Lower lobe of right lung (tissue), 2 donors: ENCODE measurements around the gene MYH15. TPM values are rescaled to one million over a fixed set of nuclear protein-coding genes. Genes with fewer than 3 reads are reported as not detected.

Experiments used
- ATAC-seq, 2 donors: fragments of 200-7000 bp; cut with Tn5 transposase; one replicate each; pipeline ENCODE4 v1.9.1; 2020 to 2022; ENCODE audit warnings: mild to moderate bottlenecking in 2 of 2, moderate library complexity in 2 of 2
- DNase-seq: peaks from one replicate; pipeline ENCODE4 v3.0.0-alpha.2; 2020
- H3K27ac ChIP-seq: fragments of 200-600 bp; one replicate; pipeline ENCODE4 v1.8.0; 2022
- H3K27me3 ChIP-seq: fragments of 200-600 bp; one replicate; pipeline ENCODE4 v1.8.0; 2022; ENCODE audit warnings: low read depth
- H3K36me3 ChIP-seq: fragments of 200-600 bp; one replicate; pipeline ENCODE4 v1.8.0; 2022; ENCODE audit warnings: mild to moderate bottlenecking
- H3K4me1 ChIP-seq: fragments of 200-600 bp; one replicate; pipeline ENCODE4 v1.8.0; 2022
- H3K4me3 ChIP-seq: fragments of 200-600 bp; one replicate; pipeline ENCODE4 v1.8.0; 2022; ENCODE audit warnings: mild to moderate bottlenecking
- H3K9me3 ChIP-seq: fragments of 200-600 bp; one replicate; pipeline ENCODE4 v1.8.0; 2022
- CTCF ChIP-seq: fragments of 200-600 bp; IDR thresholded peaks from one replicate; pipeline ENCODE4 v1.8.0; 2022; ENCODE audit warnings: antibody characterized with exemption, mild to moderate bottlenecking
- intact Hi-C: fragments of 100-400 bp; cut with DNase I; formaldehyde crosslinking; loops from one replicate; pipeline ENCODE4 v1.11.0; 2022
- total RNA-seq: library from RNA; stranded (reverse); fragmentation: NEBNext Ultra II Directional; extraction: Animal tissue kit (Norgen Biotek cat#: 25700); gene quantifications from one replicate; pipeline ENCODE4 v1.2.1, GENCODE V29; 2021
- donor health status: DM: no; HTN: yes; CAD: no; lungs with severe emphysema.

The MYH15 gene
- total RNA-seq, 1 donor from 2014 or later, result 1.0 TPM

- no peaks in the 10 kb centered on the region for H3K9me3 ChIP-seq
- intact Hi-C loops, result loop anchor here (5.0 kb wide), 1 partner anchor 66 kb away; no protein-coding TSS in a partner anchor
- H3K4me3 ChIP-seq, result no peak overlapping the region
- TF ChIP-seq CTCF, result no peak
- H3K36me3 ChIP-seq, result no peaks in the 10 kb centered on the region
- H3K4me1 ChIP-seq, result no peaks in the 10 kb centered on the region
- ATAC-seq (no peak), DNase-seq (no peak)
- no peaks in the 10 kb centered on the region for H3K27me3 ChIP-seq
- no peak overlapping the region for H3K27ac ChIP-seq
These were observed 24.1 kb downstream of the MYH15 start for GRCh38 chr3:108486338-108486737.

- Histone ChIP-seq H3K9me3 (no peaks in the 10 kb centered on the region), H3K4me3 (no peak overlapping the region), H3K27me3 (no peaks in the 10 kb centered on the region), H3K4me1 (no peaks in the 10 kb centered on the region), H3K36me3 (no peaks in the 10 kb centered on the region), H3K27ac (no peak overlapping the region)
- TF ChIP-seq CTCF, result no peak
- no peak for DNase-seq
- ATAC-seq, result no peak
- intact Hi-C loops, result loop anchor here (5.0 kb wide), 1 partner anchor 67 kb away; no protein-coding TSS in a partner anchor
These were observed 25.2 kb downstream of the MYH15 start for GRCh38 chr3:108485146-108485545.

- H3K4me3 ChIP-seq, result no peak overlapping the region
- no peak for ATAC-seq
- no peak for TF ChIP-seq CTCF
- H3K9me3 ChIP-seq, result no peaks in the 10 kb centered on the region
- intact Hi-C loops, result no loop called here
- DNase-seq, result no peak
- H3K4me1 ChIP-seq, result no peaks in the 10 kb centered on the region
- H3K36me3 ChIP-seq, result no peaks in the 10 kb centered on the region
- no peak overlapping the region for H3K27ac ChIP-seq
- no peaks in the 10 kb centered on the region for H3K27me3 ChIP-seq
These were observed 31.2 kb downstream of the MYH15 start for GRCh38 chr3:108479224-108479623.

- H3K36me3 ChIP-seq, result no peaks in the 10 kb centered on the region
- peak; percentile 75 for TF ChIP-seq CTCF
- no peaks in the 10 kb centered on the region for H3K9me3 ChIP-seq
- DNase-seq (no peak), ATAC-seq (peak; percentile 86 to 87)
- no peak overlapping the region for H3K4me3 ChIP-seq
- H3K4me1 ChIP-seq, result no peaks in the 10 kb centered on the region
- intact Hi-C loops, result no loop called here
- H3K27me3 ChIP-seq, result no peaks in the 10 kb centered on the region
- no peak overlapping the region for H3K27ac ChIP-seq
These were observed 32.8 kb downstream of the MYH15 start for GRCh38 chr3:108477511-108478147.

- Histone ChIP-seq H3K9me3 (no peaks in the 10 kb centered on the region), H3K4me1 (no peaks in the 10 kb centered on the region), H3K36me3 (no peaks in the 10 kb centered on the region), H3K4me3 (no peak overlapping the region), H3K27ac (no peak overlapping the region), H3K27me3 (no peaks in the 10 kb centered on the region)
- DNase-seq (no peak), ATAC-seq (no peak)
- intact Hi-C loops, result no loop called here
- no peak for TF ChIP-seq CTCF
These were observed 35.1 kb downstream of the MYH15 start for GRCh38 chr3:108475220-108475782.
